ENCODE measurements around the gene CELF2.
A peak's percentile ranks its signal among the peaks of the same experiment; 100 is the strongest.
"Not testable (repeated sequence)": the region's sequence is repeated elsewhere in the genome, so short reads cannot be mapped to it uniquely, and the experiment has no call there.

The CELF2 gene

GRCh38 chr10:11176746-11177145 lies 159.1 kb downstream of the CELF2 start:
- no peak for DNase-seq (ENCODE audit: low spot score)

GRCh38 chr10:11177381-11177780 lies 159.7 kb downstream of the CELF2 start:
- peak; percentile 32 for DNase-seq (ENCODE audit: low spot score)

DNA sequence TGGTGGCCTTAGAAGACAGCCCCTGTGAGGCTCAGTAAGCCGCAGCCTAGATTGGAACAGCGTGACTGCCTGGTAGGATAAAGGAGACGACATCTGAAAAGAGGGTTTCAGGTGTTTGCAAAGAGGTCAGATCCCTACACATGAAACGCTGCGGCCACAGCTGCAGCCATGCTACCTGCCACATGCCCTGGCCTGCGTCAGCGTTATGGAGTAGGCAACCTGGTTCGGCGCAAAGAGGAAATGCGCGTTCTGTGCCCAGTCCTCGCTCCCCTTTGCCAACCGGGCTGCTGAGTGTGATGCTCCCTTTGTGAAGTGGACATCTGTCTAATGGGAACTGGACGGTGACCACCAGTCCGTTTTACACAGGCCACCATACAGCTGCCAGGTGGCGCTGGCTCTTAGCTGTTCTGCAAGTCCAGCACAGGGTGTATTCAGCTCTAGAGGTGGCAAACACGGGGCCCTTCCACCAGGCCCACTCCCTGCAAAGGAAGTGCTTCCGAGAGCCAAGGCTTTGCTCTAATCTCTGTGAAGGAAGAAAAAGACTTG lies 160.3 kb downstream of the CELF2 start:
- DNase-seq (ENCODE audit: low spot score) = no peak

DNA sequence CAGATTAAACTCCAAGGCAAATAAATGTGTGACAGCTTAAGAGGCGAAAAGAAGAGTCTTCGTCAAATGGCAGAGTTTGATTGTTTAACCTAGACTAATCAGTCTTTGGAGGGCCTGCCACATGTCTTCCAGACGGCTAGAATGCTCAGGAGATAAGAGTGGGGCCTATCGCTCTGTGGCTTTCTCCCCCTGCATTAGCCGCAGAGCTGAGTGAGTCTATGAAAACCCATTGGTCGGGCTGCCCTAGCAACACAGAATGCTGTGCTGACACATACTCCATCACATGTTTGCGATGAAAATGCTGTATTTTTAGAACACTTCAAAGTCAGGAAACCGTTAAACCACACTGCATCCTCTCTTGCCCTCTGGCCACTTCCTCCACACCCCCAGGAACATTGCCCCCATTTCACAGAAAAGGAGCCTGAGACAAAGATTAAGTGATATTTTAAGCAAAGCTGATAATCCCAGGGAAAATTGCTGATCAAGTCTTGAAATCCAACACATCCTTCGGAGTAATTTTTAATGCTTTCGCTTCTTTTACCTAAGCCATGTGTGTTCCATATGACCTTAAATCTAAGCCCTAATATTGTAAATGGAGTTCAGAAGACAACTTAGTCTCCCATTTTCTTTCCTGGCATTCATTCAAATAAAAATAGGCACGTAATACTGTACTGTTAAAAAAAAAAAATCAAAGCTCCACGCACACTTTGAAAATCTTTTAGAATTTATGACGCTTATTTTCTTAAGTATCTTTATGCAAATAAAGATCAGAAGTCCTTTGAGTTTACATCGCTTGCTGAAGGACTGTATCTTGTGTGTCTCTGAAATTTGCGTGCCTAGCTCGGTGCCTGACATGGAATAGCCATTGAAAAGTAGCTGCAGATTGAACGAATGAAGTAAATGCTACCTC lies 161.2 kb downstream of the CELF2 start:
- DNase-seq (ENCODE audit: low spot score) = no peak

- DNase-seq (ENCODE audit: low spot score) = no peak
Observed at GRCh38 chr10:11179516-11180105, 161.9 kb downstream of the CELF2 start.

- DNase-seq (ENCODE audit: low spot score) = no peak
Observed at GRCh38 chr10:11180228-11180627, 162.6 kb downstream of the CELF2 start.

DNA sequence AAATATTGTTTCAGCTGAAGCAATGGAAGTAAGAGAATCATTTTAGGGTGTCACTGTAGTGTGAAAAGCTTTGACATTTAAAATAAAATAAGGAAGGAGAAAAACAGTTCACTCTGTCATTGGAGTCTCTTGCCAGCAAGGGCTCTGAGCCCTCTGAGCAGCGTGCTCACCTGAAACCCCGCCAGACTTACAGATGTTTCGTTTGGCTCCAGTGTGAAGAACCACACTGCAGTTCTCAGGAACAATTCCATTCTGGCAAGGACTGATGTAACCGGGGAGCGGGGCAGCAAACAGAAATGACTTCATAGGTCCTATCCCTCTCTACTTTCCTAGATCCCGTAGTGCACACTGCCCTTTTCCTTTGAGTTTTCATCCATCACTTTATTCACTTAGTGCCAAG lies 164.3 kb downstream of the CELF2 start:
- no peak for DNase-seq (ENCODE audit: low spot score)

DNA sequence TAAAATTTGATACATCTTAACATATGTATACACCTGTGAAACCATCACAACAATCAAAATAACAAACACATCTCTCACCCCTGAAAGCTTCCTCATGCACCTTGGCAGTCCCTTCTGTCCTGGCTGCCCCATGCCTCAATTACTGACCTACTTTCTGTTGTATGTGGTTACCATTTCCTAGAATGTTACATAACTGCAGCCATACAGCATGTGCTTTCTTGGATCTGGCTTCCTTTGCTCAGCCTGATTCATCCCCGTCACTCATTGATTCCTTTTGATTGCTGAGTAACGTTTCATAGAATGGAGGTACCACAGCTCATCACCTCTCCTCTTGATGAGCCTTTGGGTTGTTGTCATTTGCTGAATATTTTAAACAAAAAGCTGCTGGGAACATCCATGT lies 165.3 kb downstream of the CELF2 start:
- DNase-seq (ENCODE audit: low spot score) = no peak

GRCh38 chr10:11184093-11184492 lies 166.4 kb downstream of the CELF2 start:
- DNase-seq (ENCODE audit: low spot score) = no peak

DNA sequence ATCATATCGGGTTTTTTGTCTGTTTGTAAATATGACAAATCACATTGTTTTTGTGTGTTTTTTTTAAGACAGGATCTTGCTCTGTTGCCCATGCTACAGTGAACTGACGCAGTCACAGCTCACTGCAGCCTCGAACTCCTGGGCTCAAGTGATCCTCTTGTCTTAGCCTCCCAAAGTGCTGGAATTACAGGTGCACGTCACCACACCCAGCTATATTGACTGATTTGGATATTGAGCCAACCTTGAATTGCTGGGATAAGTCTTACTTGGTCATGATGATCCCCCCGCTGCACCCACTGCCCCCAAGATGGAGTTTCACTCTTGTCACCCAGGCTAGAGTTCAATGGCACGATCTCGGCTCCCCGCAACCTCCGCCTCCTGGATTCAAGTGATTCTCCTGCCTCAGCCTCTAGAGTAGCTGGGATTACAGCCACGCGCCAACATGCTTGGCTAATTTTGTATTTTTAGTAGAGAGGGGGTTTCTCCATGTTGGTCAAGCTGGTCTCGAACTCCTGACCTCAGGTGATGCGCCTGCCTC lies 167.5 kb downstream of the CELF2 start:
- DNase-seq (ENCODE audit: low spot score) = not testable (repeated sequence)

- DNase-seq (ENCODE audit: low spot score) = no peak
Observed at GRCh38 chr10:11186374-11186773, 168.7 kb downstream of the CELF2 start.

DNA sequence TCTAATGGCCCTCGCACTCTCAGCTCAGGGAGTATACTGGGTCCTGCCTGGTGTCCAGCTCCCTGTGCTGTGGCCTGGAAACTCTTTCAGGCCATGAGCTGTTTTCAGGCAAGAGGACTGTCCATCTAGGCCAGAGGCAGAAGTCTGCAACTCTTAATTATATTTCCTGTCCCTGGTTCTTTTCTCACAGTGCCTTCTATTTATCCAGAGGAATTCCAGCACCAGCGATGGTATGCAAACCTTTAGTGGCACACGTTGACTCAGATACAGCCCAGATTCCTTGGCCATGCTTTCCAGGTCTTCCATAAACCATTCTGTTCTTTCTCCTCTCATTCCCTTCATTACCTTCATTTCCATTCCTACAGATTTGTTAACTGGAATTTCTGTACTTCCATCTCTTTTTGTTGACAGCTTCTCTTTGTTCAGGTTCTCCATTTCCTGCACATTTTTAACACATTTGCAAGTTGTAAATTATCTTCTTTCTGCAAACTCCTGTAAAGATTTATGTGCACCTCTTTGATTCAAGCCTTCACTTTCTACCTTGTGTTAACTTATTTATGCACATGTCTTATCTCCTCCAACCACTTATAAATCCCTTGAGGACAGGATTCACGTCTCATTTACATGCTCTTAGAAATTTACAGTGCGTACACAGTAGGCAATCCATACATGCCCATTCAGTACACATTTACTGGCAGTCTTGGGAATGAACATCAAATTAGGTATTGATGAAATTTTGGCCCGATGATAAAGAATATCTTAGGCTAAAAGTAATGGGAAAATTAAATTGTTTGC lies 172.1 kb downstream of the CELF2 start:
- no peak for DNase-seq (ENCODE audit: low spot score)

DNA sequence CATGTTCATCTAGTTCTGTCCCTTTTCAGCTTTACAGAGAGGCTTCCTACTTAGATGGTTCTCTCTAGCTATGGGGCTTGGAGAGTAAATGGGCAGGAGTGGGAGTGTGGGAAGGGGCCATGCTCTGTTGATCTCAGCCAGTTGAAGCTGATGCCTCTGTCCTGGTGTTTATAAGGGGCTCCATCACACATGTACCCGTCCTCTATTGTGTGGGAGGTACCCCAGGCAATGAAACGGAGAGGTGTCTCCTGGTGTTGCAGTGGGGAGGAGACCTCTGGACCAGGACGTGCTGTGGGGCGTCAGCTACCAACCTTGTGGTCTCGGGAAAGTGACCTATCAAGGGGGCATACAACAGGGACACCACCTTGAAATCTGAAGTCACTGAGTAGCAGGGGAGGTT lies 173.5 kb downstream of the CELF2 start:
- DNase-seq (ENCODE audit: low spot score) = no peak

DNA sequence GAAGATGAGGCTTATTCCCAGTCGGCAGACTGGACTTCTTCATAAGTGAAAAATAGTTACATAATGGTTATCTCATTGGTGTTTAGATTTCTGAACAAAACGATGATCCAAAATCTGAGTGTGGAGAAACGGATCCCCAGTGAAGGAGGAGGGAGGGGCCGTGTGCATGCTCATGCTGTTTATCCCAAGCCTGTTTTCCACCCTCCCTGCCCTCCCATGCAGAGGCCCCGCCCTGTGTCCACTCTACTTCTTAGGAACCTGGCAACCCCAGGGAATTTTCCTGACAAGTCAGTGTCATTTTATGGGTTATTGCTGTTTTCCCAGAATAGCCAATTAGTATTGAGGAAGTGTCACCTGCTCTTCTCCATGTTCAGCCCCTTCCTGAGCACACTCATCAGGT lies 174.0 kb downstream of the CELF2 start:
- no peak for DNase-seq (ENCODE audit: low spot score)

DNA sequence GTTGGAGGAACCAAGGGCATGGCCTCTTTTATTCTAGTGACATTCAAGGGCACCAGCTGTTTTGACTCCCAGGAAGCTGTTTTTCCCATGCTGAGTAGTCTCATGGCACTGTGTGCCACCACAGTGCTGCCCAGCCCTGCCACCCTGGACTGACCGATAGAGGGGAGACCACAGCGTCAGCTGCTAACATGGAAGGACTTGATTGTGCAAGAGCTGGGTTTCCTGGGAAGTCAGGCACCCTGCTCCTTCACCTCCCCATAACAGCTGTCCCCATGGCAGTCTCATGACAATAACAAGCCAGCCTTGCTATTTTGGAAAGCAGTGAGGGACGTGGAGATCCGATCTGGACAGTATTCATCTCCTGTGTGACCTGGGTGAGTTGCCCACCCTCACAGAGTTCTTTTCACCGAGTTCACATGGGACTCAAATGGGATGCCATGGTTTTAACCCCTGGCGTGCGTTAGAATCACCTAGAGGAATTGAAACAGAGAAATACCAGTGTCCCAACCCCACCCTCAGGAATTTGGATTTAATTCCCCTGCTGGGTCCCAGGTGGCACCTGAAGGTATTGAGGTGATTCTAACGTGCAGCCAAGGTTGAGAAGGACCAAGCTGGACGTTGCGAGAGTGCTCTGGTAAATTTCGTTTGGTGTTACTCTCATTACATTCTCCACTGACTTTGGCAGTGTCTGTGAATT lies 174.8 kb downstream of the CELF2 start:
- no peak for DNase-seq (ENCODE audit: low spot score)

GRCh38 chr10:11193001-11193551 lies 175.4 kb downstream of the CELF2 start:
- DNase-seq (ENCODE audit: low spot score) = no peak

GRCh38 chr10:11194859-11195586 lies 177.4 kb downstream of the CELF2 start:
- DNase-seq (ENCODE audit: low spot score) = peak; percentile 33

GRCh38 chr10:11195623-11196022 lies 178.0 kb downstream of the CELF2 start:
- no peak for DNase-seq (ENCODE audit: low spot score)

GRCh38 chr10:11197266-11197712 lies 179.6 kb downstream of the CELF2 start:
- DNase-seq (ENCODE audit: low spot score) = no peak

- no peak for DNase-seq (ENCODE audit: low spot score)
Observed at GRCh38 chr10:11197878-11198277, 180.2 kb downstream of the CELF2 start.
